ENCODE results near the gene PURA.
A peak's percentile ranks its signal among the peaks of the same experiment; 100 is the strongest.

The PURA gene

DNA sequence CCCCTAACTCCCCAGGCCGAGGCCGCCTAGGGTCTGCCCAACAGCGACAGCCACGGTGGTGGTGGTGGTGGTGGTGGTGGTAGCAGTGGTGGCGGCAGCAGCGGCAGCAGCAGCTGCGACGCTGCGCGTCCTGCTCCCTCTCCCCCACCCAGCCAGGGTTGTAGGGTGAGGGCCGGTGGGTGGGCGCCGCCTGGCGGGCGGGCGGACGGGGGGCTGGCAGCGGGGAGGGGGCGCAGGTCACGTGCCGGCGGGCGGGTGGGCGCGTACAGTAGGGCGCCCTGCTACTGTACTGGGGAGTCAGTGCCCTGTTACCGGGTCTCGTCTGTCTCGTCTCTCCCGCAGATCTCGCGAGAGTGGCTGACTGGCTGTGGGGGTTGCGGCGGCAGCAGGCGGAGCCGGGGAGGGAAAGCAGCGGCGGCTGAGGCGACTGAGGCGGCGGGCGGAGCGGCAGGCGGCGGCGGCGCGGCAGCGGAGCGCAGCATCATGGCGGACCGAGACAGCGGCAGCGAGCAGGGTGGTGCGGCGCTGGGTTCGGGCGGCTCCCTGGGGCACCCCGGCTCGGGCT lies at the start of gene PURA:
PURA (plus strand) TSS at position 411 of the 565 bp plus-strand sequence; CDS start at position 484, 73 bp downstream.
- DNase-seq: peak; percentile 94 to 97

DNA sequence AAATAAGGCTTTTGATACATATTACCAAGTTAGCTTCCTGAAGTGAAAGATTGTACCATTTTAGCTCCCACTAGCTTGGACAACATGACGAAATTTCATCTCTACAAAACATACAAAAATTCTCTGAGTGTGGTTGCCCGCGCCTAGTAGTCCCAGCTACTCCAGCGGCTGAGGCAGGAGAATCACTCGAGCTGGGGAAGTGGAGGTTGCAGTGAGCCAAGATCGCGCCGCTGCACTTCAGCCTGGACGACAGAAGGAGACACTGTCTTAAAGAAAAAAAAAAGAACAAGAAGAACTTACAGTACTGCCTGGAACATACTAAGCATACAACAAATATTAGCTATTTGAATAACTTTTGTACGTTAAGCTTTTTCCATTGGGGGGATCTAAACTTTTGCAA lies 41.1 kb upstream of the PURA start:
- DNase-seq: no peak

DNA sequence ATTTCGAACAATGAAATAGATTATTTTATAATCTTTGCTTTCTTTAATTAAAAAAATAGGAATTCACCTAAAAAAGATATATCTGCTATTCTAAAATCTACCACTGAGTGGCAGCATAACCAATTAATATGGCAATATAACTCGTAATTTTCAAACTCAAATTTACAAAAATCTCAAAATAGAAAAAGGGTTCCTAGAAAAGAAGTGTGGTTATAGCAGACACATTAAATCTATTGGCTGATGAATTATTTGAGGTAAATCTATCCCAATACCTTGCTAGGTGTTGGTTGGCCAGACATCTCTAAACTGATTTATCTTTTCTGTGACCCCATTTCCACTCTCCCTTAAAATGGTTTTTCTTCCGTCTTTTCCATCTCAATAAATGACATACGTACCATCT lies 40.6 kb upstream of the PURA start:
- no peak for DNase-seq

DNA sequence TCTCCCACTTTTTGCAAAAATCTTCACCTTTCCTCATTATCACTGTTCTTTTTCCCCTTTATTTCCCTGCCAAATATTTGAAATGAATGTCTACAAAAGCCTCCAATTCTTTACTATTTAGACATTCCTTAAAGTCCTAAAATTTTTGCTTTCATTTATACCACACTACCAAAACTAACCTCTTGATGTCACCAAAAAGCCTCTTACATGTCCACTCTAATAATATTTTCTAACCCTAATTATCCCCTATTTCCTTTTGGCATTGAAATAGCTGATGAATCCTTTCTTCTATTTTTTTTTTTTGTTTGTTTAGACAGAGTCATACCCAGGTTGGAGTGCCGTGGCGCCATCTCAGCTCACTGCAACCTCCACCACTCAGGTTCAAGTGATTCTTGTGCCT lies 38.5 kb upstream of the PURA start:
- DNase-seq: peak in 1 of 2 experiments; percentile 48

DNA sequence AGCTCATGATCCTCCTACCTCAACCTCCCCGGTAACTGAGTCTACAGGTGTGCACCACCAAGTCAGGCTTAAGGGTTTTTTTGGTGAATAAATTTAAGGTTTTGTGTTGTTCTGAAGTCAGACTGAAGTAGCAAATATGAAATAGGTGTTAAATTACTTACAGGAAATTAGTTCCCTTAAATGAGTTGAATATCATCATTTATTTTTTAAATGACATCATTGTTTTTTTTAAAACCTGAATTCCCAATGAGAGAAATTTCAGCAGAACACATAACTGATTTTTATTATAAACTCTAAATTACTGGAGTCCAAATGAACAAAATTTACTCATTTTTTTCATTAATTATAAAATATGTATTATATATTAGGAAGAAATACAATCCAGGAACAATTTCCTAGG lies 37.8 kb upstream of the PURA start:
- DNase-seq: no peak

DNA sequence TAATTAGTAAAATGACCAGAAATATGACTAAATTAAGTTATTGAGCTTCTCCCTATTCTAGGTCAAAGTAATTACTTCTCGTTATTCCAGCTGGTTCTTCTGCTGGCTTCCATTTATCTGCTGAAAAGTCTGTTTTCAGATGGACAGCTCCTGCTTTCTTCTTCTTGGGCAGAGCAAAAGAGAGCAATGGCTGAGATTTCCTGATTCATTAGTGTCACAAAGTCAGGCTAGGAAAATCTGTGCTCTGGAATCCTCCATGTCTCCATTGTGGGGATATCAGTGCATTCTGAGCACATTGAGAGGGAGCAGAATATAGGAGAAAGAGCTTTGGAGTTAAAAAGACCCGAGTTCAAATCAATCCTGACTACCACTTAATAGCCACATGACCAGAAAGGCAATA lies 37.1 kb upstream of the PURA start:
- DNase-seq: no peak

DNA sequence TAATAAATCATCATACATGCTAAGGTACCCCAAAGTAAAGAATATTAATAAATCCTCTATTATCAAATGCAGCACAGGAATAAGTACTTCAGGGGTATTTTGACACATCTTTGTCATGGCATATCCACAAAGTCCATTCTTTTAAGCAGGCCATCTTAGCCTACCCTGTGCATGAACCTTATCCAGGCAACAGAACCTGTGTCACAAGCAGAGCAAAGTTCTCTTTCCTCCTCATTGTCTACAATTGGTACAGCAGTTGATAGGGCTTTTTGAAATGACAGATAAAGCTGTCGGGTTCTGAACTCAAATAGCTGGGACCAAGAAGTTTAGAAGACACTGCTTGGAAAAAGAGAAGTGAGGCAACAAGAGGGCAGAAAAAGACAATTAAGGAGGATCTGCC lies 30.8 kb upstream of the PURA start:
- no peak for DNase-seq

DNA sequence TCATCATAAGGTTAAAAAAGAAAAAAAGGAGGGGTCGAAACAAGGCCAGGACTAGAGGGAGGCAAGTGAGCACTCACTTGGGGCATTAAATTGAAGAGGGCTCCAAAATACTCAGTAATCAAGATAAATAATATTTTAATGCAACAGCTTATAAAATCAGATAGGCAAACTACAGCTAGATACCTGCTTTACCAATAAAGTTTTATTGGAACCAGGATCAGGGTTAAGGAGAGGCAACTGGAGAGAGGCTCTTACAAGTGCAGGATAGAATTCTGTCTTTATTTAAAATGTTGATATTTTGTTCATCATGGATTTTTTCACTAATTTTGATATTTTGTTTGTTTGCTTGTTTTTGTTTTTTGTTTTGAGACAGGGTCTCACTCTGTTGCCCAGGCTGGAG lies 30.3 kb upstream of the PURA start:
- DNase-seq: no peak

DNA sequence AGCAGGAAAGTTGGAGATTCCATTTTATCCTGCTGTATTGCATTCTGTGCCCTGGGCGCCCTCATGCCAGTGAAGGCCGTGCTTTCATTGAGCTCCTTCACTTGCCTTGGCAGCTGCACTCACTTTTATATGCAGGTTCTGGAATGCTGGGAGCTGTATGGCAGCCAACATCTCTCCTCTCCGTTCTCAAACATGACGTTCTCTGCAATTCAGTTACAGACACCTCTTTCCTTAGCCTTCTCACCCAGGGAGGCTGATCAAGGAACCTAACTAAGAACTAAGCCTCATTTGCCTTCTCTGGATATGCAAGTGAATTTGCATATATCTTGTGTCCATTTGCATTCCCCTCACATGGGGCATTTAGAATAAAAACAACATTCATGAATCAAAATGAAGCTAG lies 29.4 kb upstream of the PURA start:
- DNase-seq: peak; percentile 96

DNA sequence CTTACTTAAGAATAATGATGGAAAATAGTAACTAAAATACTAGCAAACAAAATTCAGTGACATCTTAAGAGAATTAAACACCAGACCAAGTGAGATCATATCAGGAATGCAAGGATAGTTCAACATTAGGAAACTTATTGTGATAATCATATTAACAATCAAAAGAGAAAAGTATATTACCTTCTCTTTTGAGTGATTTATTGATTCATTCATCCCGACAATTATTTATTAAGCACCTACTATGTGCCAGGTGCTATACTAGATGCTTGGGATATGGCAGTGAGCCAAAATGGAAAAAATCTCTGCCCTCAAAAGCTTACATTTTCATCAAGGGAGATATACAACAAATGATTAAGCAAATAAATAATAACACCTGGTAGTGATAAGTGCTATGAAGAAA lies 23.7 kb upstream of the PURA start:
- no peak for DNase-seq

DNA sequence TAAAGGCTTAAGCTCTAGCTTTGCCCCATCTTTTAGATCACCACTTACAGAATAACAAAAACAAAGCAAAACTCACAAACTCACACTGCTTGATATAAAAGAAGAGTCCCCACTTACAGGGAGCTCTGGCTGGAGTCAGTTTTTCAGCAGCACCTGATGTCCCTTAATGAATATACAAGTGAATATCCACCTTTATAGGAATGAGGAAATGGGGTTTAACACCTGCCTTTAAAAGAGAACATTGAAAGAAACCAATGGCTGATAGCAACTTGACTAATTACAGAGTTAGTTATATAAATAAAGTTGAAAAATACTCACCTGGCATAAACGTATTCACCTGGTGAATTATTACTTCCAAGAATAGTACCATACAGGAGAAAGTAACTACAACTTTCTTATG lies 20.7 kb upstream of the PURA start:
- no peak for DNase-seq

DNA sequence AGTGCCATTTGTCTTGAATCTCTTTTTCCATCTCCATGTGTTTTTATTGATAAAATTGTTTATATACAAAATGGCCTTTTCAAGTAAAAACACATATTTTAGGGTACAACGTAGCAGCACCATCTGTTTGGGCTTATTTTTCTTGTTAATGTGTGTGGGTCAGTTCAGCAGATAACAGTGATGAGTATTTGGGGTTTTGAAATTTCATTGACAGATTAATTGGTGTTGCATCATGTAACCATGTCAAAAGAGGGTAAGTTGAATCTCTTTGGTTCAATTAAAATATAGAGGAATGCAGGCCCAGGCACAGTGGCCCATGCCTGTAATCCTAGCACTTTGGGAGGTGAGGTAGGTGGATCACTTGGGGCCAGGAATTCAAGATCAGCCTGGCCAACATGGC lies 20.0 kb upstream of the PURA start:
- no peak for DNase-seq

DNA sequence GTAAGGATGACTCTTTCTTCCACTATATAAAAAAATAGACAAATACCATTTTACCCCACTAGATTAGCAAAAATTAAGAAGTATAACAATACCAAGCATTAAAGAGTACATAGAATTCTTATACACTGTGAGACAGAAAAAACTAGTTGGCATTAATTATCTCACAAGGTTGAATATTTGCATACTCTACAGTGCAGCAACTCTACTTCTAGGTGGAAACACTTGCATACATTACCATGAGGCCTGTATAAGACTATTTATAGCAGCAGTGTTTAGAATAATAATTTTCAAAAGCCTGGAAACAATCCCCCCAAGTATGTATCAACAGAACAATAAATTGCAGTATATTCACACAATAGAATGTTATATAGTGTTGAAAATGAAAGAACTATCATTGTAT lies 19.0 kb upstream of the PURA start:
- peak; percentile 85 to 87 for DNase-seq

DNA sequence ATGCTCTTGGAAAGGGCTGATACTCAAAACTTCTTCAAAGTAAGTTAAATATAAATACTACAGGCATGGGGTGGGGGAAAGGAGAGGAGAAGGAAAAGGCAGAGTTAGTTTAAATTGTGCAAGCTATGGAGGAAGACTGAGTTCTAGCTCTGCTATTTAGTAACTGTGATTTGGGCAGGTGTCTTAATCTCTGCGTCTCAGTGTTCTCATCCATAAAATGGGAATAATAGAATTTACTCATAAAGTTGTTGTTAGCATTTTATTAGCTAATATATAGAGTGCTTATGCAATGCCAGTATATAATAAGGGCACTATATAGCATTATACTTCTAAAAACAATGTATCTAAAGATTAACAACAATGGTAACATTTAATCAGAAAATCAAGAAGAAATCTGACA lies 12.7 kb upstream of the PURA start:
- DNase-seq: no peak

DNA sequence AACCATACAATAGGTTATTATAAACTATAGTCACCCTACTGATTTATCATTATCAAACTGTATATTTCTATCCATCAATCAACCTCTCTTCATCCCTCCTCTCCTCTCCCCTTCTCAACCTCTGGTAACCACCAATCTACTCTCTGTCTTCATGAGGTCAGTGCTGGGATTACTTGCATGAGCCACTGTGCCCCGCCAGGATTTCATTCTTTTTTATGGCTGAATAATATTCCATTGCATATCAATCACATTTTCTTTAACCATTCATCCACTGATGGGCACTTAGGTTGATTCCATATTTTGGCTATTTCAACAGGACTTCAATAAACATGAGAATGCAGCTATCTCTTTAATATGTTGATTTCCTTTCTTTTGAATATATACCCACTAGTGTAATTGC lies 10.8 kb upstream of the PURA start:
- DNase-seq: no peak

DNA sequence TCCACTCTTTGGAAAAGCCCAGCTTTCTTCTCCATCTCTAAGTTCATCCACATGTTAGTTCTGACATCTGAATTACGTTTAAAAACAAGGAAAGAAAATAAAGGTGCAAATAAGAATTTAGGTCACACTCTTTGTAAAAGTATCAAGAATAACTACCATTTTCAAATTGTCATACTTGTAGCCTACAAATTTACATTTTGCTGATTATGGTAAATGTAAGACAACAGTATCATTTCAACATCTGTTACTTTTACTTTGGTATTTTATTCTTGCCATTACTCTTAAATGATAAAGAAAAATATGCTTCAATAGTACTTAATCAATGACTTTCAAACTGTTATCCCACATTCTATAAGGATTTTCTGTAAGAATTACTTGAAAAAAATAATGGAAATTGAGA lies 9.8 kb upstream of the PURA start:
- no peak for DNase-seq

DNA sequence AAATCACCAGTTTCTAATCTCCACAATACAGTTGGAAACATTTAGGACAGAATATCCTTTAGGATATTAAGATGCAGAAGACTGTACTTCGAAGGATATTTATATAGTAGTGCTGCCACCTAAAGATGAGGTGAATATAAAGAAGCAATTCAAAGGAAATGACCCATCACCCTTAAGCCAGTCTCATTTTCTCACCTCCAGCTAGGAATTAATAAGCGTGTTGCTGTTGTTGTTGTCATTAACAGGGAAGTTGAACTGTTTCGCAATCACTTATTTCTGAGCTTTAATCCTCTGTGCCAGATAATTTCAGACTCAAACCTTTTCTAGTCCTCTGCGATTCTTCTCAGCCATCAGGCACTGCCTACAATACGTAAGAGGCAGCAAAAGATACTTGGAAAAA lies 7.8 kb upstream of the PURA start:
- peak in 1 of 2 experiments; percentile 27 for DNase-seq

DNA sequence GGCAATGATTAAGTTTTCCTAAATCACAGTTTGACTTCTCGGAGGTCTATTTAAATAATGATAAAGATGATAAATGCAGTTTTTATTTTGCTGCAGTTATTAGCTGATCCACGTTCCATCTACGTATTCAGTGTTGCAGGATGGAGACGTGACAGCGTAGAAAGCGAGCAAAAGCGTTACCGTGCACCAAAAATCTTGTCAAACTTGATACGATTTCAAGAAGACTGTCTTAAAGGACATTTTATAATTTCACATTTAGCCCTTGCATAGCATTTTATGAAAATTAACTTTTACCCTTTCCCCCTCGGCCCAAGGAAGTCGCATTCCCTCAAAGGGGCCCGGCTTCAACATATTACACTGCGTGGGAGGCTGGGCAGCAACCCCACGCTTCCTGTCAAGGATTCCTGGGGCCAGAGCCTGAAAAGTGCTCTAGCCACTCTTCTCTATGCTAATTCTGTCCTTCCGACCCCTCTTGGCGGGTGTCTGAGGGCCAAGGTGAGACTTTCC lies 7.1 kb upstream of the PURA start:
- DNase-seq: no peak

DNA sequence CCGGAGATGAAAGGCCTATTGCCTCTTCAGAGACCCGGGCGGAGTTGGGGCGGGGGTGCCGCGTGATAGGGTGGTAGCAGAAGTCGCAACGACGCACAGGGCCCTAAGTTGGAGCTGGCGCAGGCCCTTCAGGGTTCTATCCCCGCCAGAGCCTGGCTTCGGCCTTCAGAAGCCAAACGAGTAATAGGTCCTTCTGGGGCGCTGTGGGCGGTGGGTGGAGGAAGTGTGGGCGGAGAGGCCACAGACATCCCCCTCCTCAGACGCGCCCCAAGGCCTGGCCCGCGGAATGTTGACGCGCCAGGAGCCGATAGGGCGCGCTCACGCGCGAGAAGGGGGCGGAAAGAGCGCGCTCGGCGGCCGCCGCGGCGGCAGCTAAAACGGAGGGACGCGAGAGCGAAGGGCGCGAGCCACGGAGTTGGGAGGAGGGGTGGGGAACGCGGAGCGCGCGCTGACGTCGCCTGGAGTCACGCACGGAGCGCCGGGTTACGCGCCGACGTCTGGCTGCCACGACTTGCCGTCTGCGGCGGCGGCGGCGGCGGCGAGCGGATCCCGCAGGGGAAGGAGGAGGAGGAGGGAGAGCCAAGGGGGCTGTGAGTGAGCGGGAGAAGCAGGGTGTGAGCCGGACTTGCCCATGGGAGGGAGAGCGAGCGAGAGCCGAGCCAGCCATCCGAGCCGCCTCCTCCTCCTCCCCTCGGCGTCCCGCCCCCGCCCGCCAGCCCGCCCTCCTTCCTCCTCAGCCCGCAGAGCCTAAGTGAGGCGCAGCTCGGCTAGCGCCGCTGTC lies 6.4 kb upstream of the PURA start:
- peak; percentile 93 to 98 for DNase-seq

DNA sequence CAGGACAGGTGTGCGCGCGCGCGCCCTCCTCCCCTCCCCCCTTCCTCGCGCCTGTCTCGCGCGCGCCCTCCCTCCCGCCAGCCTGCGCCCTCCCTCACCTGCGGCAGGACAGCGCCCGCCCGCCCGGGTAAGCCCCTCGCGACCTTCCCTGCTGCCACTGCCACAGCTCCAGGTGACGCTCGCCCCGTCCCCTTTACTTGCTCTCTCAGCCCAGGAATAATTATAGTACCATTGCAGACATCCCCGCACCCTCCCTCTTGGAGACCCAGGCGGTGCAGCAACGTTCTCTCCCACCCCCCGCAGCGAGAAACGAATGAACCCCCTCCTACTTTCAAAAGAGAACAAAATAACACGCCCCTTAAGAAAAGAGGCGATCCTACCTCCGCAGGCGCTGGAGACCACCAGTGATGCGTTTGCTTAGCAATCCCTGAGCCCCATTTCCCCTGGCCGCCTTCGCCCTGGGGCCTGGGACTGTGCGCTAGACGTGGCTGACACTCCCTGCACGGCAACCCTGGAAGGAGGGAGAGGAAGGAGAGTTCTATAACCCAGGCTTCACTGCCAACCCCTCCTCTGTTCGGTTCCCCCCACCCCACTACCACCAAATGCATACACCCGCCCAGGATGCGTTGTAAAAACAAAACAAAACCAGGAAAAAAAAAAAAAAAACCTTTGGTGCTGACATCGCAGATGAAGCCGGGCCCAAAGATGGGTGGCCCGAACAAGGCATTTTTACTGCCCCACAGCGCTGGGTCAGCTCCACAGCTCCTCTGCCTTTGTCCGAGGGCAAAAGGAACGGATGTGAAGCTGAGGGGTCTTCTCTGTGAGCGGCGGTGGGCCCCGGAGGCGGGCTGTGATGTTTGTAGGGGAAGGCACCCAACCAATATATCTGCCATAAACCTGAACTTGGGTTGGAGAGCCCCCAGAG lies 5.6 kb upstream of the PURA start:
- DNase-seq: peak in 1 of 2 experiments; percentile 73

DNA sequence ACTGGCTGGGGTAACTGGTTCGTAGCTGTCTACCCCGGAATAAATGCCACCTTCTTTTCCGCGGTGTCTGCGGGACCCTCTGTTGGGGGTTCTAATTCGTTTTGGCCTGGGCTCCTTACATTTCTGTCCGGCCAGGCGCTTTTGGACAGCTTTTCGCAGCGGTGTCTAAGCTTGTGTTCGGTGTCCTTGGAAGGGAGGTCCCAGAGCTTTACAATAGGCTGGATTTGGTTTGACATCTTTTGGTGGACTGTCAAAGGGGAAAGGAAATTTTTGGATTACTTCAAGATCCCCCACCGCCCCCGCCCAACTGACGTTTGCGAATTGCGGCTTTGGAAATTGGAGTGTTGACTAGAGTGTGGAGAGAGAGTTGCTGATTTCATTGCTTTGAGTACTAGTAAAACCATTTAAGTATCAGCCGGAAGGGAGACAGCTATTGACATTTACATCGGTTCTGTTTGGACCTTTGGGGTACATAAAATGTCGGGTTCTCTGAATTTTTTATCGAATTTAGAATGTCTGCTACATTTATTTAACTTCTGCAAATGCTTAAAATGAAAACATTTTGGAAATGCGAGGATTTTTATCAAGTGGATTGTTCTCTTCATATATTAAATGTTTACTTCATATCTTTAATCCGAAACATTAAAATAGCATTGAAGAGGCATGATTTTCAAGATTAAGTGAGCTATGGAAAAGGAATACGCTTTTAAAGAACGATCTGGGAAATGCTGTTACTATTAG lies 4.7 kb upstream of the PURA start:
- DNase-seq: peak in 1 of 2 experiments; percentile 62

DNA sequence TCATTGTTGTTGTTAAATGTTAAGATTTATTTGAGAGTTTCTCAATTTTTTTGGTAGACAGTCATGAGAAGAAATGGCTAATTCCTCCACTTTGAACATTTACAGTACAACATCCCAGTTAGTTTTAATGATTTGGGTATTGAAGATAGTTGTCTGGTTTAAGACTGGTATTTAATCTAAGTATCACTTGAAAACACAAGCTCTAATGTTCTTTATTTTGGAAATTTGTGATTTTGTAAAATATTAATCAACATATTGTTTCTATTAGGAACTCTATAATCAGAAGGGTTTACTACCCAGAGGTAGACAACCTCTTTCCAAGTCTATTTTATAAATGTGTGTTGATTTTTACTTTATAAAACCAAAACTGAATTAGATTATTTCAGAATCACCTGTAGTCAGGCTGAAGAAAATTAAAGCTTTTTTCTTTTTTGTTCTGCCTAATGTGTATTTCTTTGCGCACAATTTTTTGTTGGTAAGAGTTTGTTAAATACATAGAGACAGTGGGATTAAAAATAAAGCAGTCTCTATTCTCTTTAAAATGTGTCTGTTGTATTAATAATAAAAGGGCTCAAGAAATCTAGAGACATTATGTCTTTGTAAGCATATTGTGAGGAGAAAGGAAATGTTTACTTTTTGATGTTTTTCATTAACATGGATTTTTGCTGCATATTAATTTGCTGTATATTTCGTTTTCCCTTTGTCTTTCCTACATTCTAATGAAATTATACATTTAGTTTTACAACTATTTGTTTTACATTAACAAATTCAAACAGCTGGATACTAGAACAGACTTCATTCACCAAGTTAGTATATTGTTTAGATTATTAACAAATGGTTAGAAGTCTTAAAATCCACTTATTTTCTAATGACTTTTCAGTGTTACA lies 3.9 kb upstream of the PURA start:
- DNase-seq: no peak
